OCI-LY7 (cell line): ENCODE data around the gene KRT72. TPM values are rescaled to one million over a fixed set of nuclear protein-coding genes. Genes with fewer than 3 reads are reported as not detected.

Experiments
- BruUV-seq: library from RNA; stranded (reverse); fragments of 400-500 nt; replicated peaks from 2 replicates; lab custom pipeline; 2021; lab: Mats Ljungman, UMichigan
- CTCF ChIA-PET: fragments of 300-600 bp; sonication (Branson Sonifier 250); formaldehyde crosslinking; loops from one replicate; lab custom pipeline; 2022; ENCODE audit warnings: antibody characterized with exemption; ENCODE audit not compliant: unreplicated experiment; lab: Charles Lee
- POLR2A ChIA-PET: fragments of 300-600 bp; sonication (Branson Sonifier 250); formaldehyde crosslinking; loops from one replicate; lab custom pipeline; 2022; ENCODE audit warnings: antibody characterized with exemption; lab: Charles Lee
- DNase-seq: peaks from one replicate; pipeline ENCODE4 v3.0.0-alpha.2; 2015; ENCODE audit warnings: low spot score
- H2AFZ ChIP-seq: fragments of 200-600 bp; sonication (generic), shearing (Covaris generic); 2 replicates; pipeline ENCODE4 v1.6.1; 2014; ENCODE audit warnings: mild to moderate bottlenecking, antibody characterized with exemption, low read length, moderate library complexity
- H3K27ac ChIP-seq: fragments of 200-600 bp; sonication (generic); 2 replicates; pipeline ENCODE4 v1.5.1; 2014; ENCODE audit warnings: mixed run types, low read depth, mild to moderate bottlenecking, moderate library complexity, low read length, inconsistent platforms; ENCODE audit not compliant: poor library complexity, severe bottlenecking
- H3K36me3 ChIP-seq: fragments of 200-600 bp; sonication (generic); 2 replicates; pipeline ENCODE4 v1.6.1; 2014; ENCODE audit warnings: mild to moderate bottlenecking, antibody characterized with exemption, low read length, moderate library complexity, mixed read lengths; ENCODE audit not compliant: insufficient read depth
- H3K4me1 ChIP-seq: fragments of 200-600 bp; sonication (generic); 2 replicates; pipeline ENCODE4 v1.5.1; 2014; ENCODE audit warnings: mild to moderate bottlenecking, low read length; ENCODE audit not compliant: insufficient read depth, poor library complexity, severe bottlenecking
- H3K4me2 ChIP-seq: fragments of 200-600 bp; sonication (generic); 2 replicates; pipeline ENCODE4 v1.6.1; 2014; ENCODE audit warnings: mild to moderate bottlenecking, low read length
- H3K4me3 ChIP-seq: fragments of 200-600 bp; sonication (generic); 2 replicates; pipeline ENCODE4 v1.5.1; 2014; ENCODE audit warnings: mild to moderate bottlenecking, low read depth, low read length; ENCODE audit not compliant: poor library complexity, severe bottlenecking
- H3K79me2 ChIP-seq: fragments of 200-600 bp; sonication (generic); 2 replicates; pipeline ENCODE4 v1.6.1; 2016; ENCODE audit warnings: low read depth, mild to moderate bottlenecking, low read length, moderate library complexity, mixed read lengths; ENCODE audit not compliant: insufficient read depth
- H3K9me2 ChIP-seq: fragments of 200-600 bp; sonication (generic); 2 replicates; pipeline ENCODE4 v1.6.1; 2016; ENCODE audit warnings: mild to moderate bottlenecking, low read length, mixed read lengths; ENCODE audit not compliant: insufficient read depth
- H3K9me3 ChIP-seq: fragments of 200-600 bp; sonication (generic); 2 replicates; pipeline ENCODE4 v1.6.1; 2014; ENCODE audit warnings: mild to moderate bottlenecking, mixed run types, low read length, mixed read lengths
- H4K20me1 ChIP-seq: fragments of 200-600 bp; sonication (generic); 2 replicates; pipeline ENCODE4 v1.6.1; 2014; ENCODE audit warnings: mild to moderate bottlenecking, antibody characterized with exemption, low read length, moderate library complexity, mixed read lengths; ENCODE audit not compliant: insufficient read depth
- CTCF ChIP-seq: fragments of 200-600 bp; sonication (generic); conservative IDR thresholded peaks from 2 replicates; pipeline ENCODE4 v1.5.1; 2014; ENCODE audit warnings: mild to moderate bottlenecking, antibody characterized with exemption, low read length, moderate library complexity, mixed read lengths
- EZH2phosphoT487 ChIP-seq: fragments of 200-600 bp; sonication (generic); IDR thresholded peaks from 2 replicates; pipeline ENCODE4 v1.6.1; 2018; ENCODE audit warnings: low read depth, borderline replicate concordance, mild to moderate bottlenecking, mixed run types, antibody characterized with exemption, low read length, moderate library complexity, mixed read lengths
- intact Hi-C: fragments of 100-400 bp; cut with micrococcal nuclease; formaldehyde crosslinking; loops from one replicate; pipeline ENCODE4 v1.10.0; 2022; ENCODE audit not compliant: unreplicated experiment
- total RNA-seq, 2 experiments: library from RNA; depleted of rRNA in 1 of 2; stranded (reverse); fragments of >200 nt in 1 of 2; shearing (Covaris generic) in 1 of 2; gene quantifications; 2 replicates each; pipeline ENCODE4 v1.2.3, GENCODE V29; 2014 to 2022

Gene KRT72
- total RNA-seq, 2 experiments from 2014 or later: not detected

GRCh38 chr12:52575256-52575655 lies 26.0 kb downstream of the KRT72 start:
- Histone ChIP-seq H3K9me2 (no peaks in the 10 kb centered on the region), H3K4me3 (no peak overlapping the region), H3K79me2 (no peaks in the 10 kb centered on the region), H3K36me3 (no peaks in the 10 kb centered on the region), H4K20me1 (no peaks in the 10 kb centered on the region), H3K9me3 (no peaks in the 10 kb centered on the region), H3K4me1 (no peaks in the 10 kb centered on the region), H2AFZ (no peak overlapping the region), H3K4me2 (no peak overlapping the region), H3K27ac (no peak overlapping the region)
- no TSS peak for BruUV-seq
- TF ChIP-seq EZH2phosphoT487: no peak
- TF ChIP-seq CTCF: no peak
- intact Hi-C loops: no loop called here
- ChIA-PET CTCF (no interaction called here), POLR2A (no interaction called here)
- DNase-seq: no peak

- no peak within 1 kb of the TSS for H3K4me2 ChIP-seq
- intact Hi-C loops: no loop called here
- no peak within 1 kb of the TSS for H2AFZ ChIP-seq
- H3K4me3 ChIP-seq: no peak within 1 kb of the TSS
- H3K36me3 ChIP-seq: no peaks in the 10 kb centered on the region
- CTCF ChIA-PET: no interaction called here
- H4K20me1 ChIP-seq: no peaks in the 10 kb centered on the region
- TF ChIP-seq CTCF: no peak
- TF ChIP-seq EZH2phosphoT487: no peak
- no peak for DNase-seq
- H3K4me1 ChIP-seq: no peaks in the 10 kb centered on the region
- no peak within 1 kb of the TSS for H3K27ac ChIP-seq
- no TSS peak for BruUV-seq
- H3K9me3 ChIP-seq: no peaks in the 10 kb centered on the region
- POLR2A ChIA-PET: no interaction called here
- no peaks in the 10 kb centered on the region for H3K9me2 ChIP-seq
- no peaks in the 10 kb centered on the region for H3K79me2 ChIP-seq
Observed at GRCh38 chr12:52573743-52574142, 27.5 kb downstream of the KRT72 start, which contains the start of gene KRT74. TSS of gene KRT74 (minus strand) at chr12:52573843. CDS start at chr12:52573777, 66 bp downstream.

GRCh38 chr12:52573306-52573705 lies 28.0 kb downstream of the KRT72 start:
- Histone ChIP-seq H3K4me2 (no peak overlapping the region), H3K9me3 (no peaks in the 10 kb centered on the region), H3K27ac (no peak overlapping the region), H2AFZ (no peak overlapping the region), H3K4me1 (no peaks in the 10 kb centered on the region), H3K9me2 (no peaks in the 10 kb centered on the region), H3K79me2 (no peaks in the 10 kb centered on the region), H3K36me3 (no peaks in the 10 kb centered on the region), H4K20me1 (no peaks in the 10 kb centered on the region), H3K4me3 (no peak overlapping the region)
- intact Hi-C loops: no loop called here
- no TSS peak for BruUV-seq
- CTCF ChIA-PET: no interaction called here
- POLR2A ChIA-PET: no interaction called here
- no peak for DNase-seq
- TF ChIP-seq EZH2phosphoT487 (no peak), CTCF (no peak)
